Endothelial cell of umbilical vein (primary cell): ENCODE results near the gene MAF.

Experiments
- CTCF ChIP-seq, 2 donors: IDR thresholded peaks; 1 replicate in 1 of 2; 2 replicates in 1 of 2; pipeline ENCODE4 v1.5.1; 2011; ENCODE audit warnings: low read length in 2 of 2, mild to moderate bottlenecking in 2 of 2, moderate library complexity in 2 of 2, control low read depth in 1 of 2, inconsistent platforms in 1 of 2, low read depth in 1 of 2; ENCODE audit not compliant: insufficient read depth in 1 of 2; ENCODE audit errors: extremely low read depth in 1 of 2
- EZH2 ChIP-seq: IDR thresholded peaks from 2 replicates; pipeline ENCODE4 v1.6.1; 2012; ENCODE audit warnings: borderline replicate concordance, low read depth, mild to moderate bottlenecking, moderate library complexity, low read length, inconsistent platforms; ENCODE audit not compliant: severe bottlenecking
- JUN ChIP-seq: IDR thresholded peaks from 2 replicates; pipeline ENCODE4 v1.6.1; 2011; ENCODE audit warnings: borderline replicate concordance, low read depth; ENCODE audit not compliant: insufficient read length, insufficient read depth
- MAX ChIP-seq: IDR thresholded peaks from 2 replicates; pipeline ENCODE4 v1.6.1; 2011; ENCODE audit not compliant: insufficient read depth, insufficient read length
- POLR2A ChIP-seq: IDR thresholded peaks from 2 replicates; pipeline ENCODE4 v1.6.1; 2012; ENCODE audit warnings: low read depth, mild to moderate bottlenecking, control low read depth, low read length
- POLR2AphosphoS5 ChIP-seq: IDR thresholded peaks from 2 replicates; pipeline ENCODE4 v1.6.1; 2012; ENCODE audit warnings: low read depth, mild to moderate bottlenecking, control low read depth, low read length, moderate library complexity; ENCODE audit not compliant: insufficient read depth

GRCh38 chr16:79560318-79560717 lies 40.2 kb downstream of the MAF start:
- TF ChIP-seq CTCF (IDR thresholded peaks at IDR 0.05; ENCODE audit: extremely low read depth in 1 of 2, insufficient read depth in 1 of 2, low read depth in 1 of 2, low read length in 2 of 2) (no peak), EZH2 (no peak), POLR2A (no peak), POLR2AphosphoS5 (no peak), JUN (no peak), MAX (no peak)
